GM21381 (cell line): ENCODE measurements around the gene WDSUB1.

Experiments
- ATAC-seq: cut with Tn5 transposase; IDR thresholded peaks from one replicate; pipeline ENCODE4 v1.9.1; 2021; ENCODE audit warnings: mild to moderate bottlenecking, moderate library complexity; ENCODE audit not compliant: unreplicated experiment

The WDSUB1 gene

DNA sequence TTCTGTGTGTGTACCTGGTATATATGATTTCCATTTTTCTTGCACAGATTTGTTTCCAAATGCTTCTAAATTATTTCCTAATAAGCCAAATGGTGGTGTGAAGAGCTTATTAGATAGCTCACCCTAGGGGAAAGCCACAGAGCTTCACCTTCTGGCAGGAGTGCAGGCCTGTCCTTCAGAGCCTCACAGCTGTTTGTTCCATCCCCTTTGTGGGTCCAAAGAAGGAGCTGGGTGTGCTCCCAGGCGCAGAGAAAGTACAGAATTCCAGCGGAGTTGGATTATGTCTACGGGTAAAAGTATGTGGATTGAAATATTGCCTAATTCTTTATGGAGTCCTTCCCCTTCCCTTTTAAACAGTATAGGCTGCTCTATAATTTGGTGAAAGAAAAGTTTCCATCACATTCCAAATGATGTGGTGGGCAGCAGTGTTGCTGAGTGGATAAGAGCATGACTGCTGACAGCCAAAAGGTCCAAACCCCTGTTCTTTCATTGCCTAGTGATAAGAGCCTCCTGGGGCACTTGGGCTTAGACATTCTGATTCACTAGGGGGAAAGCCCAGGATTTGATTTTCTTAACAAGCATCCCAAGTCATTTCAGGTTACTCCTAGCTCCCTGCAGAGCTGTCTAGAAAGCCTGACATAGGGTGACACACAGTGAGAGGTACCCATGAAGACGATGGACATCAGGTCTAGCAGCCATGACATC is 86.6 kb downstream of the WDSUB1 start:
- no peak for ATAC-seq

DNA sequence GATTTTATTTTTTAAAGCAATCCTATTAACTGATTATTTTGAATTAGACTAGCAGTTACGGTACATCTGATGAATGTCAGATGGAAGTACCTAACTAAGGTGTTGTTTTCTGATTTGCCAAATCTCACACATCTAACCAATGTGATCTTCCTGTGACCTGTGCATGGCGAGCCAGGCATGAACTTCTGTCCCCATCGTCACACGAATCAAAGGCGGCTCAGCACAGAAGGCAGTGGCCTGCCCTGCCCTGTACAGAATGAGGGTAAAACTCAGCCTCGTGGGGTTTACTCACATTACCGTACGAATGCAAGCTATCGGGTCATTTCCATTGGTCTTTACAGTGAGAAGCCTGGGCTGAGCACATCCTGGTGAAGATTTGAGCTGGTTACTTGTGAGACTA is 87.3 kb downstream of the WDSUB1 start:
- no peak for ATAC-seq

DNA sequence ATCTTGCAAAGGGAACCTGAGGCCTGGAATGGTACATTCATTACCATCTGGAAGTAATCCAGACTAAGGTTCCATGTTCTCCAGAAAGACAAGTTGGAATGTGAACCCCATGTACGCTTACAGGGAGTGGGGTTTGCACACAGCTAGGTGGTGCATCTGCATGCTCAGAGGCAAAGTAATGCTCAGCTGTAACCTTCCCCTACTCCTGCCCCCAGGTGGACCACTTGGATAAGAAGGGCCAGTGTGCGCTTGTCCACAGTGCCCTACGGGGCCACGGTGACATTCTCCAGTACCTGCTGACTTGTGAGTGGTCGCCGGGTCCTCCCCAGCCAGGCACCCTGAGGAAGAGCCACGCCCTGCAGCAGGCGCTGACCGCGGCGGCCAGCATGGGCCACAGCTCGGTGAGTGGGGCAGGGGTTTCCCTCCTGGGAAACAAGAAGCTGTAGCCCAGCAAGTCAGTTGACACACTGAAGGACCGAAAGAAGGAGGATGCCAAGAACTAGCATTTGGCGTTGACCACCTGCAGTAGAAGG is 90.0 kb downstream of the WDSUB1 start:
- no peak for ATAC-seq

DNA sequence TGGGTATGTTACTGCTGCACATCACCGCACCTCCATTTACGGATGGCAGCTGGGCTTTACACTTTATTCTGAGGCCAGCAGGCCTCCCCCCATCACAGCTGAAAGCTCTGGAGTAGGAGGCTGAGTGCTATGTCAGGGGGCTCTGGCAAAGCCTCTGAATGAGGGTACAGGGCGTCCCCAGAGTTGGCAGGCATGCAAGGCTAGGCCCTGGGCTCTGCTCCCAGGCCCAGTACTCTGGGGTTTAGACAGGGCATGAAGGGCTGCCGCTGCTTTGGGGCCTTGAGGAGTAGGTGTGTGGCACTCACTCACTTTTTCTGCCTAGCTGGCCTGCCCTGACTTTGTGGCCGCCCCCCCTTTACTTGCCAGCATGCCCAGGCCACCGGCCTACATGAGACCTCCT is 90.8 kb downstream of the WDSUB1 start:
- no peak for ATAC-seq

DNA sequence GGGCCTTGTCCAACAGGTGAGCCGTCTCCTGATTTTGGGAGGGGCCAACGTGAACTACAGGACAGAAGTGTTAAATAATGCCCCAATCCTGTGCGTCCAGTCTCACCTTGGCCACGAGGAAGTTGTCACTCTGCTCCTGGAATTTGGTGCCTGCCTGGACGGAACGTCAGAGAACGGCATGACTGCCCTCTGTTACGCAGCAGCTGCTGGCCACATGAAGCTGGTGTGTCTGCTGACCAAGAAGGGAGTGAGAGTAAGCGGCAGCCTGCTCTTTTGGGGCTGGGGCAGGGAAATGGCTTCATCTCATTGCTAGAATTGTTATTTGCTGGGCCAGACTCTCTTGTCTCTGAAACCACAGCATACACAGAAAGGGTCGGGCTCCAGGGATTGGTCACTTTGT is 92.3 kb downstream of the WDSUB1 start:
- ATAC-seq = no peak

DNA sequence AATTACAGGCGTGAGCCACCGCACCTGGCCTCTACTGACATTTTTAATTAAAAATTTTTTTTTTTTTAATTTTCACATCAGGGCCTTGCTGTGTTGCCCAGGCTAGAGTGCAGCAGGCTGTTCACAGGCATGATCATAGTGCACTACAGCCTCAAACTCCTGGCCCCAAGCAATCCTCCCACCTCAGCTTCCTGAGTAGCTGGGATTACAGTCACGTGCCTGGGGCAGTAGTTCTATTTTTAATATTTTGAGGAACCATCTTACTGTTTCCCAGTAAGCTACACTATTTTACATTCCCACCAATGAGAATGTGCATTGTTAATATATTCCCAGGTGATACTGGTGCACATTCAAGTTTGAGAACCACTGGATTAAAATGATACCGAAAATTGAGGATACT is 92.7 kb downstream of the WDSUB1 start:
- no peak for ATAC-seq

DNA sequence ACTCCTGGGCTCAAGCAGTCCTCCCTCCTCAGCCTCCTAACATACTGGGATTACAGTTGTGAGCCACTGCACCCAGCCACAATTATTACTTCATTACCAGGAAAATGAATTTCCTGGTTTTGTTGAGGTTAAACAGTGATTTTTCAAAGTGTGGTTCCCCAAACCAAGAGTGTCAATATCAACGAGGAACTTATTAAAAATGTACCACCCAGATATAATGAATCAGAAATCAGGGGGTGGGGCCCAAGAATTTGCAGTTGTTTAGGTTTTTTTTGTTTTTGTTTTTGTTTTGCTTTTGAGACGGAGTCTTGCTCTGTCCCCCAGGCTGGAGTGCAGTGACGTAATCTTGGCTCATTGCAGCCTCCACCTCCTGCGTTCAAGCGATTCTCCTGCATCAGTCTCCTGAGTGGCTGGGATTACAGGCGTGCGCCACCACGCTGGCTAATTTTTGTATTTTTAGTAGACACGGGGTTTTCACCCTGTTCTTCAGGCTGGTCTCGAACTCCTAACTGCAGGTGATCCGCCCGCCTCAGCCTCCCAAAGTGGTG is 94.1 kb downstream of the WDSUB1 start:
- ATAC-seq = no peak

DNA sequence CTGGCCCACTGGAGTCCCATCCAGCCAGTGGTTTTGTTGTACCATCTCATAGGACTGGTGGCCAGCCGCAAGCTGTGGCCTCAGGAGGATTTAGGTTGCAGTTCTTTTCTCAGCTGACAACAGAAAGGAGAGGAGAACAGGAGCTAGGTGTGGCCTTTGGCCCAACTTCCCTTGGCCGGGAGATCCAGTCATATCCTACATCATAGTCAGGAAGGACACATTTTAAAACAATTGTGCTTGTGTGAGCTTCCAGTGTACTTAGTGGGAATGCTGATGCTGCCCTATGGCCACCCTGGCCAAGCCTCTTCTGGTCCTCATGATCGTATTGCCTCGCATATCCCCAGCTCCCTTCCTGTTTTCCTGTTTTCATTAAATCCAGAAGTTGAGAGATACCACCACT is 98.1 kb downstream of the WDSUB1 start:
- no peak for ATAC-seq

DNA sequence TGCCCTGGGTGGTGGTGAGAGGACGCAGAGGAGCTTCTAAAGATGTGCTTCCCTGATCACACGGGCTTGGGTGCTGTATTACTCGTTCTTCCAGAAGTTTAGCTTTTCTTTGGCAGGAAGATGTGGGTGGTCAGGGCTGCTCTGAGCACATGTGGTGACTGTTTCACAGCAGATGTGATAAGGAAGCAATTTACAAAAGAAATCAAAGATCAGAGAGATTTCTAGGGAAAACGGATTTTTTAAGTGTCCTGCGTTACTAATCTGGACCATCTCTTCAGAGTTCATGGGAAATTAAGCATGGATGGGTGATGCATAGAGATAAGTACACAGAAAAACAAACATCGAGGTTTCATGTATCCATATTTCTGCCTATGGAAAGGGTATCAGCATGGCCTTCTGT is 99.4 kb downstream of the WDSUB1 start:
- ATAC-seq = no peak

DNA sequence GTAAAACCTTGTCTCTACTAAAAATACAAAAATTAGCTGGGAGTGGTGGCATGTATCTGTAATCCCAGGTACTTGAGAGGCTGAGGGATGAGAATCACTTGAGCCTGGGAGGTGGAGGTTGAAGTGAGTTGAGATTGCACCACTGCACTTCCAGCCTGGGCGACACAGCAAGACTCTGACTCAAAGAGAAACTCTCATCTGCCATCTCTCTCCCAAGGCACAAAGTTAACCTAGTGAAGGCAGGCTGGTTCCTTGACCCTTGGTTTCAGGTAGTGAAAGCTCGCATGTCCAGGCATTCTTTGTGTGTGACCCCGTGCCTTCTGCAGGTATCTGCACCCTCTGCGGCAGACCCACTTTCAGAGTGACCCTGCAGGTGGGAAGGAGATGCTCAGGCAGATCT is 100.0 kb downstream of the WDSUB1 start:
- ATAC-seq = no peak
